SU-DHL-6 (cell line): Measurements from ENCODE around the gene RASA3.

Experiments used
- H2AFZ ChIP-seq: fragments of 200-600 bp; sonication (generic); 2 replicates; pipeline ENCODE4 v1.6.1; 2014; ENCODE audit warnings: low read depth, mild to moderate bottlenecking, moderate library complexity, mixed read lengths, antibody characterized with exemption, low read length; ENCODE audit not compliant: severe bottlenecking
- H3F3A ChIP-seq: fragments of 200-600 bp; shearing (Covaris generic); 2 replicates; pipeline ENCODE4 v1.6.0; 2016; ENCODE audit warnings: antibody characterized with exemption, mild to moderate bottlenecking; ENCODE audit not compliant: insufficient read depth
- H3K27ac ChIP-seq: fragments of 200-600 bp; sonication (generic); 2 replicates; pipeline ENCODE4 v1.5.1; 2016; ENCODE audit warnings: low read depth, mild to moderate bottlenecking, low read length, moderate library complexity, mixed read lengths
- H3K27me3 ChIP-seq: fragments of 200-600 bp; sonication (generic), shearing (Covaris generic); 2 replicates; pipeline ENCODE4 v1.6.0; 2014; ENCODE audit warnings: mild to moderate bottlenecking, low read length
- H3K36me3 ChIP-seq: fragments of 200-600 bp; sonication (generic); 2 replicates; pipeline ENCODE4 v1.6.1; 2014; ENCODE audit warnings: mild to moderate bottlenecking, low read length, mixed read lengths
- H3K4me2 ChIP-seq: fragments of 300-600, 200-600 bp; shearing (Covaris generic), sonication (generic); 2 replicates; pipeline ENCODE4 v1.6.0; 2014; ENCODE audit warnings: low read length, low read depth, mild to moderate bottlenecking; ENCODE audit not compliant: poor library complexity, severe bottlenecking
- H3K4me3 ChIP-seq: fragments of 200-600 bp; sonication (generic); 2 replicates; pipeline ENCODE4 v1.5.1; 2014; ENCODE audit warnings: antibody characterized with exemption, low read length, mild to moderate bottlenecking, mixed read lengths; ENCODE audit not compliant: insufficient read depth, poor library complexity, severe bottlenecking
- H3K79me2 ChIP-seq: fragments of 200-600 bp; sonication (generic); 2 replicates; pipeline ENCODE4 v1.6.1; 2014; ENCODE audit warnings: mild to moderate bottlenecking, low read length, moderate library complexity; ENCODE audit not compliant: insufficient read depth
- H3K9ac ChIP-seq: fragments of 200-600 bp; sonication (generic); 2 replicates; pipeline ENCODE4 v1.7.0; 2014; ENCODE audit warnings: mild to moderate bottlenecking, low read length
- H3K9me2 ChIP-seq: fragments of 200-600 bp; sonication (generic); replicated peaks from 2 replicates; pipeline ENCODE4 v1.6.1; 2014; ENCODE audit warnings: low read length; ENCODE audit not compliant: insufficient read depth
- H3K9me3 ChIP-seq: fragments of 200-600 bp; sonication (generic); 2 replicates; pipeline ENCODE4 v1.6.1; 2014; ENCODE audit warnings: low read length, mixed read lengths; ENCODE audit not compliant: insufficient read depth
- H4K20me1 ChIP-seq: fragments of 200-600 bp; sonication (generic); 2 replicates; pipeline ENCODE4 v1.6.1; 2014; ENCODE audit warnings: low read depth, mild to moderate bottlenecking, antibody characterized with exemption, low read length, moderate library complexity, mixed read lengths
- EZH2phosphoT487 ChIP-seq: fragments of 200-600 bp; sonication (generic), shearing (Covaris generic); conservative IDR thresholded peaks from 2 replicates; pipeline ENCODE4 v1.6.1; 2018; ENCODE audit warnings: mild to moderate bottlenecking, antibody characterized with exemption, low read length, moderate library complexity, mixed read lengths
- TF ChIP-seq, protein P1 (sequence below): fragments of 200-600 bp; sonication (generic); IDR thresholded peaks from one replicate; pipeline ENCODE4 v1.5.1; 2017; ENCODE audit warnings: antibody characterized with exemption, mild to moderate bottlenecking, low read length, moderate library complexity; ENCODE audit not compliant: insufficient read depth, poor library complexity, severe bottlenecking

Gene RASA3

DNA sequence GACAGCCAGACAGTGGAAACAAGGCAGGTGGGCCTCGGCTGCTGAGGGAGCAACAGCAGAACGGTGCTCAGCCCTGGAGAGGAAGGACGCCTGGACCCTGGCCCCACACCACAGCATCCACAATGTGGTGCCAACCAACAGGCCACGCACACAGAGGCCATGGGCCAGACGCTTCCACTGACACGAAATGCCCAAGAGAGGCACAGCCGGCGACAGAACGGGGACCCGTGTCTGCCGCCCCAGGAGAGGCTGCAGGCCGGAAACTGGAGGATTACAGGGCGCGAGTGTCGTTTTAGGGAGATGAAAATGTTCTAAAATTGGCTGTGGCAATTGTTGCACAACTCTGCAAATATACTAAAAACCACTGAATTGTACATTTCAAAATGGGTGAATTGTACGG is 69.7 kb downstream of the RASA3 start:
- Histone ChIP-seq H3K9ac (no peak overlapping the region), H2AFZ (no peak overlapping the region), H3K4me2 (no peak overlapping the region), H3K79me2 (no peaks in the 10 kb centered on the region), H3K9me2 (no peaks in the 10 kb centered on the region), H3K27ac (no peak overlapping the region), H3K36me3 (no peaks in the 10 kb centered on the region), H3K27me3 (no peaks in the 10 kb centered on the region), H4K20me1 (no peaks in the 10 kb centered on the region), H3F3A (peaks cover 18% of the 10 kb centered on the region), H3K4me3 (no peak overlapping the region), H3K9me3 (no peaks in the 10 kb centered on the region)
- TF ChIP-seq, protein P1, sequence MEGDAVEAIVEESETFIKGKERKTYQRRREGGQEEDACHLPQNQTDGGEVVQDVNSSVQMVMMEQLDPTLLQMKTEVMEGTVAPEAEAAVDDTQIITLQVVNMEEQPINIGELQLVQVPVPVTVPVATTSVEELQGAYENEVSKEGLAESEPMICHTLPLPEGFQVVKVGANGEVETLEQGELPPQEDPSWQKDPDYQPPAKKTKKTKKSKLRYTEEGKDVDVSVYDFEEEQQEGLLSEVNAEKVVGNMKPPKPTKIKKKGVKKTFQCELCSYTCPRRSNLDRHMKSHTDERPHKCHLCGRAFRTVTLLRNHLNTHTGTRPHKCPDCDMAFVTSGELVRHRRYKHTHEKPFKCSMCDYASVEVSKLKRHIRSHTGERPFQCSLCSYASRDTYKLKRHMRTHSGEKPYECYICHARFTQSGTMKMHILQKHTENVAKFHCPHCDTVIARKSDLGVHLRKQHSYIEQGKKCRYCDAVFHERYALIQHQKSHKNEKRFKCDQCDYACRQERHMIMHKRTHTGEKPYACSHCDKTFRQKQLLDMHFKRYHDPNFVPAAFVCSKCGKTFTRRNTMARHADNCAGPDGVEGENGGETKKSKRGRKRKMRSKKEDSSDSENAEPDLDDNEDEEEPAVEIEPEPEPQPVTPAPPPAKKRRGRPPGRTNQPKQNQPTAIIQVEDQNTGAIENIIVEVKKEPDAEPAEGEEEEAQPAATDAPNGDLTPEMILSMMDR: no peak
- TF ChIP-seq EZH2phosphoT487: no peak

DNA sequence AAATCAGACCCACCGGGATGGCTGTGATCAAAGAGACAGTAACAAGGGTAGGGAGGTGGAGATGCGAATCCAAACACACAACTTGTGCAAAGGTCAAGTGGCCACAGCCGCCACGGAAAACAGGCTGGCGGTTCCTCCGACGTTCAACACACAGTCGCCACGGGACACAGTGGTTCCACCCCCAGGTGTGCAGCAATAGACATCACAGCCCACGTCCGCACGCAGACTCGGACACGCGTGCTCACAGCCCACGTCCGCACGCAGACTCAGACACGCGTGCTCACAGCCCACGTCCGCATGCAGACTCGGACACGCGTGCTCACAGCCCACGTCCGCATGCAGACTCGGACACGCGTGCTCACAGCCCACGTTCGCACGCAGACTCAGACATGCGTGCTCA is 70.1 kb downstream of the RASA3 start:
- Histone ChIP-seq H3K9ac (no peak overlapping the region), H3K9me3 (no peaks in the 10 kb centered on the region), H3K27ac (no peak overlapping the region), H3K27me3 (no peaks in the 10 kb centered on the region), H3K36me3 (no peaks in the 10 kb centered on the region), H2AFZ (no peak overlapping the region), H3K4me2 (no peak overlapping the region), H3F3A (peaks cover 14% of the 10 kb centered on the region), H3K4me3 (no peak overlapping the region), H3K9me2 (no peaks in the 10 kb centered on the region), H4K20me1 (no peaks in the 10 kb centered on the region), H3K79me2 (no peaks in the 10 kb centered on the region)
- TF ChIP-seq, protein P1: no peak
- no peak for TF ChIP-seq EZH2phosphoT487

DNA sequence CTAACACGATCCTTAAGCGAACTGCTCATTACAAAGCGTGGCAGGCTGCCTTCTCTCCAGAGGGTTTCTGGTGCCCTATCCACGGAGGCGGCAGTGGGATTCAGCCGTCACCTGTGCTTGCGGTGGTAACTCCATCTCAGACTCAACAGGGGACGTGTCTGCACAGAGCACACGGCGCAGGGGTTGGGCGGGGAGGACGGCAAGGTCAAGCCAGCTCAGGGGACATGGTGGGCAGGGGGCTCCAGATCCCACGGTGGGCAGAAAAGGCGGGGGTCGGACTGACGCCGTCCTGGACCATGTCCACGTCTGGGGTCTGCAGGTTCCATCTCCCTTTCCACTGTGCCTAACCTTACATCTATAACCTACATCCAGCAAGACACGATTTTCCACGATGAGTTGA is 70.7 kb downstream of the RASA3 start:
- H3K9me2 ChIP-seq: no peaks in the 10 kb centered on the region
- no peaks in the 10 kb centered on the region for H3K36me3 ChIP-seq
- no peak overlapping the region for H3K4me3 ChIP-seq
- H3K9ac ChIP-seq: no peak overlapping the region
- no peak overlapping the region for H3K4me2 ChIP-seq
- H2AFZ ChIP-seq: no peak overlapping the region
- no peak overlapping the region for H3K27ac ChIP-seq
- no peaks in the 10 kb centered on the region for H3K9me3 ChIP-seq
- no peaks in the 10 kb centered on the region for H4K20me1 ChIP-seq
- H3K27me3 ChIP-seq: no peaks in the 10 kb centered on the region
- no peaks in the 10 kb centered on the region for H3K79me2 ChIP-seq
- peaks cover 8% of the 10 kb centered on the region; the same call in 1 of the 2 replicates for H3F3A ChIP-seq
- TF ChIP-seq, protein P1: no peak
- no peak for TF ChIP-seq EZH2phosphoT487
